K562 (cell line): Measurements from ENCODE around the gene C1QC. TPM values are rescaled to one million over a fixed set of nuclear protein-coding genes. Genes with fewer than 3 reads are reported as not detected.
A peak's percentile ranks its signal among the peaks of the same experiment; 100 is the strongest.

Experiments used
- ATAC-seq: fragments of 200-7000 bp; cut with Tn5 transposase; 3 replicates; pipeline ENCODE4 v1.9.1; 2020; ENCODE audit warnings: moderate library complexity
- BruUV-seq: library from RNA; stranded (reverse); fragments of 400-500 nt; replicated peaks from 2 replicates; lab custom pipeline; 2021; lab: Mats Ljungman, UMichigan
- CTCF ChIA-PET: fragments of 300-600 bp; formaldehyde crosslinking; extraction: SDS; loops from one replicate; lab custom pipeline; 2021; ENCODE audit warnings: low intra/inter-chr PET ratio; lab: Yijun Ruan, JAX
- POLR2A ChIA-PET: fragments of 300-600, 350-650 bp; sonication (Branson Sonifier 250); formaldehyde crosslinking; extraction: SDS; loops from one replicate; lab custom pipeline; 2021; ENCODE audit warnings: antibody characterized with exemption, inconsistent platforms; lab: Yijun Ruan, JAX
- DNase-seq, 4 experiments: peaks; one replicate each; pipeline versions ENCODE4 v3.0.0 to v3.0.0-alpha.2; 2011 to 2018; ENCODE audit warnings: low spot score in 3 of 4, mixed read lengths in 3 of 4; ENCODE audit errors: extremely low read depth in 1 of 4
- FAIRE-seq: peaks from 2 replicates; lab custom pipeline; 2011; peaks lifted over from hg19 to GRCh38; lab: Jason Lieb, UNC
- H2AFZ ChIP-seq: 2 replicates; pipeline ENCODE4 v1.6.0; 2011; ENCODE audit warnings: low read depth, low read length, control low read depth, inconsistent platforms
- H3K27ac ChIP-seq: fragments of 200-600 bp; 3 replicates; pipeline ENCODE4 v1.8.0; 2011; ENCODE audit warnings: low read depth, mild to moderate bottlenecking, control low read depth, inconsistent platforms, low read length, moderate library complexity, mixed read lengths; ENCODE audit errors: extremely low read depth
- H3K27me3 ChIP-seq, 2 experiments: fragments of 300-600 bp in 1 of 2; 2 replicates in 1 of 2; 3 replicates in 1 of 2; pipeline versions ENCODE4 v1.6.0 to v1.8.0; 2011; ENCODE audit warnings: inconsistent platforms in 2 of 2, low read length in 2 of 2, mild to moderate bottlenecking in 1 of 2, mixed read lengths in 1 of 2, moderate library complexity in 1 of 2; ENCODE audit not compliant: control insufficient read depth in 2 of 2, insufficient read depth in 2 of 2
- H3K36me3 ChIP-seq: fragments of 300-600 bp; 3 replicates; pipeline ENCODE4 v1.8.0; 2011; ENCODE audit warnings: mild to moderate bottlenecking, low read length, inconsistent platforms; ENCODE audit not compliant: control insufficient read depth, insufficient read depth
- H3K4me1 ChIP-seq, 2 experiments: fragments of 200-600 bp in 1 of 2; replicated peaks in 1 of 2; 2 replicates in 1 of 2; 3 replicates in 1 of 2; pipeline versions ENCODE4 v1.5.1 to v1.8.0; 2011; ENCODE audit warnings: inconsistent platforms in 2 of 2, low read length in 2 of 2, mild to moderate bottlenecking in 1 of 2, mixed read lengths in 1 of 2, moderate library complexity in 1 of 2; ENCODE audit not compliant: control insufficient read depth in 2 of 2, insufficient read depth in 2 of 2
- H3K4me2 ChIP-seq: 2 replicates; pipeline ENCODE4 v1.6.1; 2011; ENCODE audit warnings: low read length, control low read depth, inconsistent platforms, mixed read lengths; ENCODE audit not compliant: insufficient read depth
- H3K4me3 ChIP-seq: fragments of 200-600 bp; sonication (generic), shearing (Covaris generic); 2 replicates; pipeline ENCODE4 v1.5.1; 2016; ENCODE audit warnings: control low read depth, inconsistent platforms
- H3K79me2 ChIP-seq: fragments of 200-600 bp; 3 replicates; pipeline ENCODE4 v1.8.0; 2011; ENCODE audit warnings: low read length, inconsistent platforms; ENCODE audit not compliant: control insufficient read depth, insufficient read depth
- H3K9ac ChIP-seq, 2 experiments: 2 replicates each; pipeline versions ENCODE4 v1.6.0 to v1.6.1; 2011; ENCODE audit warnings: low read depth in 2 of 2, low read length in 2 of 2, control low read depth in 1 of 2, inconsistent platforms in 1 of 2, mild to moderate bottlenecking in 1 of 2, mixed read lengths in 1 of 2; ENCODE audit not compliant: insufficient read depth in 1 of 2
- H3K9me1 ChIP-seq: one replicate; pipeline ENCODE4 v1.6.0; 2011; ENCODE audit warnings: inconsistent platforms, mild to moderate bottlenecking, low read length, moderate library complexity; ENCODE audit not compliant: control insufficient read depth, insufficient read depth
- H3K9me3 ChIP-seq: replicated peaks from 2 replicates; pipeline ENCODE4 v1.5.1; 2011; ENCODE audit warnings: low read depth, low read length, inconsistent platforms; ENCODE audit not compliant: control insufficient read depth, insufficient read depth
- H4K20me1 ChIP-seq: replicated peaks from 2 replicates; pipeline ENCODE4 v1.6.1; 2011; ENCODE audit warnings: low read length, inconsistent platforms, mixed read lengths; ENCODE audit not compliant: control insufficient read depth, insufficient read depth
- ADNP ChIP-seq: fragments of 200-800 bp; sonication (Bioruptor generic); IDR thresholded peaks from 2 replicates; pipeline ENCODE4 v1.6.1; 2016; ENCODE audit warnings: missing genetic modification characterization, missing compliant biosample characterization
- CCNT2 ChIP-seq: IDR thresholded peaks from 2 replicates; pipeline ENCODE4 v1.6.1; 2011; ENCODE audit warnings: borderline replicate concordance, low read depth, mild to moderate bottlenecking, moderate library complexity, mixed read lengths, low read length; ENCODE audit not compliant: insufficient read length; ENCODE audit errors: extremely low read depth
- HOXB6 ChIP-seq: fragments of 250-450 bp; sonication (Bioruptor Pico); IDR thresholded peaks from 2 replicates; pipeline ENCODE4 v1.5.1; 2022; ENCODE audit warnings: mild to moderate bottlenecking, borderline replicate concordance
- KDM5B ChIP-seq: fragments of 200-600 bp; sonication (generic); IDR thresholded peaks from 2 replicates; pipeline ENCODE4 v1.6.1; 2012; ENCODE audit warnings: low read depth, mild to moderate bottlenecking, moderate library complexity, low read length, control low read depth, inconsistent platforms; ENCODE audit not compliant: insufficient replicate concordance
- RBM25 ChIP-seq: fragments of 200-400 bp; formaldehyde crosslinking; IDR thresholded peaks from 2 replicates; pipeline ENCODE4 v1.6.1; 2018; ENCODE audit warnings: low read length, low read depth, moderate library complexity; ENCODE audit not compliant: severe bottlenecking
- SP2 ChIP-seq: IDR thresholded peaks from 2 replicates; pipeline ENCODE4 v1.6.1; 2011; ENCODE audit warnings: mild to moderate bottlenecking, low read depth, low read length, moderate library complexity; ENCODE audit not compliant: poor library complexity, severe bottlenecking; ENCODE audit errors: extremely low read depth
- SUPT5H ChIP-seq: fragments of 450-650 bp; IDR thresholded peaks from 2 replicates; pipeline ENCODE4 v1.6.1; 2016
- ZNF354B ChIP-seq: fragments of 250-450 bp; sonication (Bioruptor Pico); IDR thresholded peaks from 2 replicates; pipeline ENCODE4 v1.4.0; 2020
- ZNF778 ChIP-seq: fragments of 450-650 bp; formaldehyde crosslinking; IDR thresholded peaks from 2 replicates; pipeline ENCODE4 v1.4.0; 2020; ENCODE audit warnings: mild to moderate bottlenecking, moderate library complexity
- WGBS: fragments of 100-300 bp; shearing (Covaris generic); methylation state at CpG from one replicate; pipeline ENCODE4 v1.1.6; 2016; ENCODE audit warnings: low coverage, mixed read lengths; ENCODE audit not compliant: insufficient coverage; ENCODE audit errors: missing lambda C conversion rate; 5-methylcytosine and 5-hydroxymethylcytosine counted together
- in situ Hi-C: fragments of 300-500 bp; cut with MboI; formaldehyde crosslinking; loops from 4 replicates; pipeline ENCODE4 v1.15.0; 2018; ENCODE audit warnings: inconsistent platforms, mixed read lengths
- intact Hi-C: fragments of 100-400 bp; cut with micrococcal nuclease; formaldehyde crosslinking; loops from 2 replicates; pipeline ENCODE4 v1.14.2; 2022
- polyA plus RNA-seq, 8 experiments: library from polyadenylated mRNA; depleted of rRNA in 4 of 8; stranded (reverse) in 5 of 8; unstranded in 3 of 8; fragments of >200 nt; fragmentation: Nextera tagmentation in 2 of 8; fragmentation: Illumina TruSeq in 1 of 8; extraction: Ambion mirVana in 2 of 8; extraction: Trizol in 1 of 8; gene quantifications; 2 replicates each; pipeline versions ENCODE4 v1.2.1 to v1.2.3, GENCODE V29; 2011 to 2014; ENCODE audit warnings: inconsistent platforms in 1 of 8, missing spikeins in 1 of 8
- total RNA-seq, 7 experiments: library from RNA; depleted of rRNA in 6 of 7; stranded (reverse); fragments of >200 nt in 6 of 7; fragmentation: Illumina TruSeq in 2 of 7; extraction: Trizol in 2 of 7; gene quantifications; 2 replicates each; pipeline versions ENCODE4 v1.2.1 to v1.2.3, GENCODE V29; 2011 to 2021; ENCODE audit warnings: low replicate concordance in 1 of 7
- TF ChIP-seq, protein P1 (sequence below), 2 experiments: fragments of 450-650 bp in 1 of 2; IDR thresholded peaks; 2 replicates each; pipeline ENCODE4 v1.6.1; 2011 to 2017; ENCODE audit warnings: low read depth in 2 of 2, antibody characterized with exemption in 1 of 2, borderline replicate concordance in 1 of 2, low read length in 1 of 2, mild to moderate bottlenecking in 1 of 2, mixed read lengths in 1 of 2; ENCODE audit not compliant: control insufficient read depth in 1 of 2
- TF ChIP-seq, protein P2 (sequence below): sonication (generic); formaldehyde crosslinking; IDR thresholded peaks from 2 replicates; pipeline ENCODE4 v1.8.0; 2022; ENCODE audit warnings: mild to moderate bottlenecking, low read depth, missing genetic modification reagents

C1QC gene
- total and polyA plus RNA-seq, 9 of the 15 experiments (the other 6 are each of a cell fraction or from before 2014, with no cell fraction given): 0.69 TPM; not detected in 8

DNA sequence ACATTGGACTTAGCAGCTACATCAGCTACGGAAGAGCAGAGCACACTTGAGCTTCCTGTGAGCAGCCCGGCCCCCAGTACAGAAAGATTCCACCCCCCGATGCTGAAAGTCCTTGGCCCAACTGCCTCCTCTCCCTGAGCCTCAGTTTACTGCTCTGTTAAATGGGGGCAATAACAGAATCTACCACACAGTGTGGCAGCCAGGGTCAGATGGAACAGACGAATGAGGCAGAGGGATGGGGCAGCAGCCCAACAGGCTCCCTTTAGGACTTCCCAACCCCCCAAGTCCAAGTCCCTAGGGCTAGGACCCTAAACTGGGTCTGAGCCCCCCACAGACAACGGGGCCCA lies 29.9 kb upstream of the C1QC start:
- Histone ChIP-seq H3K27ac (no peak overlapping the region), H3K36me3 (no peaks in the 10 kb centered on the region), H3K9me1 (no peaks in the 10 kb centered on the region), H2AFZ (no peak overlapping the region), H3K9ac (no peak overlapping the region), H3K4me3 (no peak overlapping the region), H3K79me2 (no peaks in the 10 kb centered on the region), H3K9me3 (no peaks in the 10 kb centered on the region), H4K20me1 (peaks cover 21% of the 10 kb centered on the region), H3K27me3 (peaks cover 16 to 41% of the 10 kb centered on the region in 2 experiments; a peak in 4 of 5 replicates), H3K4me1 (peaks cover 0 to 7% of the 10 kb centered on the region in 2 experiments; a peak in 2 of 5 replicates), H3K4me2 (no peak overlapping the region)
- WGBS: 0% methylated on average over 5 of the region's 5 CpGs
- no peak for DNase-seq
- intact Hi-C loops (no loop called here), in situ Hi-C loops (no loop called here)
- POLR2A ChIA-PET: interaction anchor here (0.6 kb wide), 1 partner anchor 22 kb away, joined by 3 read pairs; no protein-coding TSS in a partner anchor
- no peak for ATAC-seq
- TF ChIP-seq ZNF778 (no peak), ADNP (tag) (0 out of 2 replicates have a peak, but pooled peaks have one; percentile 18), SUPT5H (no peak), SP2 (no peak), RBM25 (peak; percentile 69)
- CTCF ChIA-PET: interaction anchor here (0.6 kb wide), 1 partner anchor 300 kb away, joined by 5 read pairs; no protein-coding TSS in a partner anchor
- no peak for FAIRE-seq
- no TSS peak for BruUV-seq

DNA sequence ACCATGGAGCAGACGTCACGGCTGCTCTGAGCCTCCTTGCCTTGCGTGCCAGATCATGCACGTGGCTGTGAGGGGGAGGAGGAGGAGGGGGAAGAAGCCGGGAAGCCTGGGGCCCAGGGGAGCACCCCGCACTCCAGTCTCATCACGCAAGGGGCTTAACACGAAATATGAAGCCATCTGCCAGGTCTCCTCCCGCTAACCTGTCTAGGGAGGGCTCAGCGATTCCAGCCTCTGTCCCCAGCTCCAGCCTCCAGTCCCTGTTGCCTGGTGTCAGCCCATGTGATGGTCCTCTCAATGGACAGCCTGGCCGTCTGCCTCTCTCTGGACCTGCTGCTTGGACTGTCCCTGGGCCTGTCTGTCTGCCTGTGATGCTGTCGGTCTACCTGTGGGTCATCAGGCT lies 29.5 kb upstream of the C1QC start:
- under 1% methylated on average over 11 of the region's 12 CpGs for WGBS
- no TSS peak for BruUV-seq
- Histone ChIP-seq H3K9me1 (no peaks in the 10 kb centered on the region), H3K36me3 (no peaks in the 10 kb centered on the region), H3K4me1 (peaks cover 0 to 7% of the 10 kb centered on the region in 2 experiments; a peak in 2 of 5 replicates), H3K4me2 (no peak overlapping the region), H3K79me2 (no peaks in the 10 kb centered on the region), H4K20me1 (peaks cover 21% of the 10 kb centered on the region), H3K4me3 (no peak overlapping the region), H3K27ac (no peak overlapping the region), H2AFZ (no peak overlapping the region), H3K9ac (no peak overlapping the region), H3K9me3 (no peaks in the 10 kb centered on the region), H3K27me3 (peaks cover 16 to 45% of the 10 kb centered on the region in 2 experiments; a peak in 4 of 5 replicates)
- DNase-seq (no peak), FAIRE-seq (no peak), ATAC-seq (no peak; the same call in 2 of the 3 replicates)
- ChIA-PET POLR2A (no interaction called here), CTCF (interaction anchor here (0.6 kb wide), 1 partner anchor 300 kb away, joined by 5 read pairs; no protein-coding TSS in a partner anchor)
- in situ Hi-C loops: no loop called here
- intact Hi-C loops: no loop called here
- TF ChIP-seq, protein P1, sequence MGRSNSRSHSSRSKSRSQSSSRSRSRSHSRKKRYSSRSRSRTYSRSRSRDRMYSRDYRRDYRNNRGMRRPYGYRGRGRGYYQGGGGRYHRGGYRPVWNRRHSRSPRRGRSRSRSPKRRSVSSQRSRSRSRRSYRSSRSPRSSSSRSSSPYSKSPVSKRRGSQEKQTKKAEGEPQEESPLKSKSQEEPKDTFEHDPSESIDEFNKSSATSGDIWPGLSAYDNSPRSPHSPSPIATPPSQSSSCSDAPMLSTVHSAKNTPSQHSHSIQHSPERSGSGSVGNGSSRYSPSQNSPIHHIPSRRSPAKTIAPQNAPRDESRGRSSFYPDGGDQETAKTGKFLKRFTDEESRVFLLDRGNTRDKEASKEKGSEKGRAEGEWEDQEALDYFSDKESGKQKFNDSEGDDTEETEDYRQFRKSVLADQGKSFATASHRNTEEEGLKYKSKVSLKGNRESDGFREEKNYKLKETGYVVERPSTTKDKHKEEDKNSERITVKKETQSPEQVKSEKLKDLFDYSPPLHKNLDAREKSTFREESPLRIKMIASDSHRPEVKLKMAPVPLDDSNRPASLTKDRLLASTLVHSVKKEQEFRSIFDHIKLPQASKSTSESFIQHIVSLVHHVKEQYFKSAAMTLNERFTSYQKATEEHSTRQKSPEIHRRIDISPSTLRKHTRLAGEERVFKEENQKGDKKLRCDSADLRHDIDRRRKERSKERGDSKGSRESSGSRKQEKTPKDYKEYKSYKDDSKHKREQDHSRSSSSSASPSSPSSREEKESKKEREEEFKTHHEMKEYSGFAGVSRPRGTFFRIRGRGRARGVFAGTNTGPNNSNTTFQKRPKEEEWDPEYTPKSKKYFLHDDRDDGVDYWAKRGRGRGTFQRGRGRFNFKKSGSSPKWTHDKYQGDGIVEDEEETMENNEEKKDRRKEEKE (IDR thresholded peaks at IDR 0.05; ENCODE audit: borderline replicate concordance in 1 of 2, control insufficient read depth in 1 of 2, low read depth in 2 of 2, low read length in 1 of 2): no peak
- TF ChIP-seq KDM5B: no peak
- no peak for TF ChIP-seq HOXB6 (CRISPR knock-in tag)
- no peak for TF ChIP-seq CCNT2
- no peak for TF ChIP-seq ZNF354B
- TF ChIP-seq, protein P2, sequence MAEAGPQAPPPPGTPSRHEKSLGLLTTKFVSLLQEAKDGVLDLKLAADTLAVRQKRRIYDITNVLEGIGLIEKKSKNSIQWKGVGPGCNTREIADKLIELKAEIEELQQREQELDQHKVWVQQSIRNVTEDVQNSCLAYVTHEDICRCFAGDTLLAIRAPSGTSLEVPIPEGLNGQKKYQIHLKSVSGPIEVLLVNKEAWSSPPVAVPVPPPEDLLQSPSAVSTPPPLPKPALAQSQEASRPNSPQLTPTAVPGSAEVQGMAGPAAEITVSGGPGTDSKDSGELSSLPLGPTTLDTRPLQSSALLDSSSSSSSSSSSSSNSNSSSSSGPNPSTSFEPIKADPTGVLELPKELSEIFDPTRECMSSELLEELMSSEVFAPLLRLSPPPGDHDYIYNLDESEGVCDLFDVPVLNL: no peak
